HG03135 (cell line): ENCODE measurements around the gene LCN6.

Source experiments
- ATAC-seq: cut with Tn5 transposase; IDR thresholded peaks from one replicate; pipeline ENCODE4 v1.9.1; 2021; ENCODE audit warnings: mild to moderate bottlenecking, moderate library complexity; ENCODE audit not compliant: unreplicated experiment

Gene LCN6

DNA sequence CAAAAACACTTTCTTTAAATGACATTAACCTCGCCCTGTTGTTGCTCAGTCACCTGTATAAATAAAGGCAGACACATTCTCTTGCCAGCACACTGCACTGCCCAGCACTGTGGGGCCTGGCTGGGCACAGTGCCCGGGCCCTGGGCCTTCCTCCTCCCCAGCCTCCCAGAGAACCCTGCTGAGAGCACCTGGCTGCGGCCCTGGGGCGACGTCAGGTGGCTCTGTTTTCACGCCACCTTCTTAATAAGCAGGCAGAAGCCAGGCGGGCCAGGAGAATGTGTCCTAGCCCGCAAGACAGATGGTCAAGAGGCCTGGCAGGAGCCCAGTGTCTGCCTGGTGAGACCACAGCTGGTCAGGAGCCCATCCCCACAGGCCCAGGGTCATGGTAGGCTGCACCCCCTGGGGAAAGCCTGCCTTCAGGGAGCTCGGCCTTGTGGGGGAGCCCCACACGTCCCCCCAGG, 52.9 kb downstream of the LCN6 start:
- no peak for ATAC-seq

DNA sequence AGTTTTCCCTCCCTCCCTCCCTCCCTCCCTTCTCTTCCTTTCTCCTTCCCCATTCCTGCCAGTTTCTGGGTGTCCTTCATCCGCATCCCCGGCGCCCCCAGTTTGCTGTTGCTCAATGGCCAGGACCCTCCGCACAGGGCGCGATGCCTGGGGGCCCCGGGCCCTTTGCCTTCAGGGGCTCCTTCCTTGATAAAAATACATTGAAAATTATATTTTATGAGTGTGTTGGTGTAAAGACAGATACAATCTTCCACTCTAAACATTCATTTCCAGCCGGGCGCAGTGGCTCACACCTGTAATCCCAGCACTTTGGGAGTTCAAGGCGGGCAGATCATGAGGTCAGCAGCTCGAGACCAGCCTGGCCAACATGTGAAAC, 53.5 kb downstream of the LCN6 start:
- ATAC-seq: no peak

DNA sequence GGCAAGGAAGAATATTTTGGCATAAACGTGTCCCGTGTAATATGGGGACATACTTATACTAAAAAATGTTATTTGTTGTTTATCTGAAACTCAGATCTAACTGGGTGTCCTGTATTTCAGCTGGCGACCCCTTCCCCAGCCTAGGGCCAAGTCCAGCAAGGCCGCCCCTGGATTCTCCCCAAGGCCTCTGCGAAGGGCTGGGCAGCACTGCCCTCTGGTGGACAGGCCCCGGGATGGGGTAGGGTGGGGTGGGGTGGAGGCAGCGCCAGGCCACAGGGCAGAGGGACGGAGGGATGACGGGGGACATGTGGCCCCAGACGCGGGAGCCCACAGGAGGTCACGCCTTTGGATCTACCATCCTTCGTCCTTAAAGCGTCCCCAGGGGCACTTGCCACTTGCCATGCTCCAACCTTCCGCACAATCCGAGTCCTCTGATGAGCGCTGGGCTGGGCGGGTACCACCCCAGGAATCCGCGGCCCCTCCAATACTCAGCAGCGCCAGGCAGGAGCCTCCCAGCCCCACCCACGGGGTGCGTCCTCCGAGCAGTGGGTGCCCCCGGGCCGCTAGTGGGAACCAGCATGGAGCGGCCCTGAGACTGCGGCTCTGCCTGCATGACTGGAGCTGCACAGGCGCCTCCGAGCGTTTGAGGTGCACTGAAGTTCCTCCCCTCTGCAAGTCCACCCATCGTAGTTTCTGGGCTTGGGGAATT, 54.0 kb downstream of the LCN6 start:
- ATAC-seq: no peak
